ENCODE results near the gene CHD9.
"Not testable (repeated sequence)": the region's sequence is repeated elsewhere in the genome, so short reads cannot be mapped to it uniquely, and the experiment has no call there.

The CHD9 gene

GRCh38 chr16:53058441-53058840 is 3.6 kb downstream of the CHD9 start:
- Mint-ChIP-seq H3K27me3 (ENCODE audit: low read depth) (no peaks in the 10 kb centered on the region), H3K36me3 (ENCODE audit: low read depth) (no peaks in the 10 kb centered on the region), H3K4me3 (no peak overlapping the region), H3K4me1 (ENCODE audit: low read depth) (peaks cover 29% of the 10 kb centered on the region), H3K9me3 (no peaks in the 10 kb centered on the region), H3K27ac (no peak overlapping the region)

GRCh38 chr16:53058882-53059281 is 4.1 kb downstream of the CHD9 start:
- Mint-ChIP-seq H3K27me3 (ENCODE audit: low read depth) (no peaks in the 10 kb centered on the region), H3K9me3 (no peaks in the 10 kb centered on the region), H3K36me3 (ENCODE audit: low read depth) (no peaks in the 10 kb centered on the region), H3K4me1 (ENCODE audit: low read depth) (peaks cover 29% of the 10 kb centered on the region), H3K27ac (no peak overlapping the region), H3K4me3 (no peak overlapping the region)

GRCh38 chr16:53059672-53060071 is 4.9 kb downstream of the CHD9 start:
- peaks cover 22% of the 10 kb centered on the region for H3K4me1 Mint-ChIP-seq (ENCODE audit: low read depth)
- H3K4me3 Mint-ChIP-seq, result no peak overlapping the region
- H3K27ac Mint-ChIP-seq, result no peak overlapping the region
- H3K9me3 Mint-ChIP-seq, result no peaks in the 10 kb centered on the region
- no peaks in the 10 kb centered on the region for H3K27me3 Mint-ChIP-seq (ENCODE audit: low read depth)
- no peaks in the 10 kb centered on the region for H3K36me3 Mint-ChIP-seq (ENCODE audit: low read depth)

GRCh38 chr16:53061256-53061655 is 6.5 kb downstream of the CHD9 start:
- no peaks in the 10 kb centered on the region for H3K27me3 Mint-ChIP-seq (ENCODE audit: low read depth)
- no peaks in the 10 kb centered on the region for H3K36me3 Mint-ChIP-seq (ENCODE audit: low read depth)
- no peak overlapping the region for H3K27ac Mint-ChIP-seq
- no peaks in the 10 kb centered on the region for H3K9me3 Mint-ChIP-seq
- H3K4me1 Mint-ChIP-seq (ENCODE audit: low read depth), result peaks cover 17% of the 10 kb centered on the region
- H3K4me3 Mint-ChIP-seq, result no peak overlapping the region

GRCh38 chr16:53061701-53062159 is 6.9 kb downstream of the CHD9 start:
- no peak overlapping the region for H3K27ac Mint-ChIP-seq
- H3K9me3 Mint-ChIP-seq, result no peaks in the 10 kb centered on the region
- H3K4me1 Mint-ChIP-seq (ENCODE audit: low read depth), result peaks cover 17% of the 10 kb centered on the region
- H3K27me3 Mint-ChIP-seq (ENCODE audit: low read depth), result no peaks in the 10 kb centered on the region
- no peaks in the 10 kb centered on the region for H3K36me3 Mint-ChIP-seq (ENCODE audit: low read depth)
- H3K4me3 Mint-ChIP-seq, result peak overlapping the region; percentile 34

GRCh38 chr16:53064081-53064578 is 9.3 kb downstream of the CHD9 start:
- Mint-ChIP-seq H3K9me3 (no peaks in the 10 kb centered on the region), H3K36me3 (ENCODE audit: low read depth) (peaks cover 2% of the 10 kb centered on the region), H3K27ac (no peak overlapping the region), H3K4me1 (ENCODE audit: low read depth) (peaks cover 19% of the 10 kb centered on the region), H3K4me3 (no peak overlapping the region), H3K27me3 (ENCODE audit: low read depth) (no peaks in the 10 kb centered on the region)

- H3K27ac Mint-ChIP-seq, result no peak overlapping the region
- no peak overlapping the region for H3K4me3 Mint-ChIP-seq
- peaks cover 25% of the 10 kb centered on the region for H3K4me1 Mint-ChIP-seq (ENCODE audit: low read depth)
- no peaks in the 10 kb centered on the region for H3K9me3 Mint-ChIP-seq
- no peaks in the 10 kb centered on the region for H3K27me3 Mint-ChIP-seq (ENCODE audit: low read depth)
- peaks cover 5% of the 10 kb centered on the region for H3K36me3 Mint-ChIP-seq (ENCODE audit: low read depth)
Measured at GRCh38 chr16:53065461-53066061, 10.8 kb downstream of the CHD9 start.

GRCh38 chr16:53067675-53068074 is 12.9 kb downstream of the CHD9 start:
- no peak overlapping the region for H3K4me3 Mint-ChIP-seq
- H3K36me3 Mint-ChIP-seq (ENCODE audit: low read depth), result peaks cover 5% of the 10 kb centered on the region
- H3K27ac Mint-ChIP-seq, result no peak overlapping the region
- no peaks in the 10 kb centered on the region for H3K27me3 Mint-ChIP-seq (ENCODE audit: low read depth)
- no peaks in the 10 kb centered on the region for H3K9me3 Mint-ChIP-seq
- H3K4me1 Mint-ChIP-seq (ENCODE audit: low read depth), result peaks cover 15% of the 10 kb centered on the region

GRCh38 chr16:53068423-53068833 is 13.6 kb downstream of the CHD9 start:
- Mint-ChIP-seq H3K9me3 (no peaks in the 10 kb centered on the region), H3K36me3 (ENCODE audit: low read depth) (peaks cover 5% of the 10 kb centered on the region), H3K4me3 (no peak overlapping the region), H3K4me1 (ENCODE audit: low read depth) (peaks cover 15% of the 10 kb centered on the region), H3K27me3 (ENCODE audit: low read depth) (no peaks in the 10 kb centered on the region), H3K27ac (peak overlapping the region; percentile 4)

- H3K9me3 Mint-ChIP-seq, result peaks cover 11% of the 10 kb centered on the region
- no peak overlapping the region for H3K4me3 Mint-ChIP-seq
- H3K27ac Mint-ChIP-seq, result no peak overlapping the region
- peaks cover 14% of the 10 kb centered on the region for H3K4me1 Mint-ChIP-seq (ENCODE audit: low read depth)
- peaks cover 6% of the 10 kb centered on the region for H3K36me3 Mint-ChIP-seq (ENCODE audit: low read depth)
- H3K27me3 Mint-ChIP-seq (ENCODE audit: low read depth), result no peaks in the 10 kb centered on the region
Measured at GRCh38 chr16:53069772-53070171, 15.0 kb downstream of the CHD9 start.

GRCh38 chr16:53071748-53072301 is 17.0 kb downstream of the CHD9 start:
- H3K27me3 Mint-ChIP-seq (ENCODE audit: low read depth), result no peaks in the 10 kb centered on the region
- H3K36me3 Mint-ChIP-seq (ENCODE audit: low read depth), result peaks cover 7% of the 10 kb centered on the region
- H3K9me3 Mint-ChIP-seq, result peaks cover 11% of the 10 kb centered on the region
- no peak overlapping the region for H3K4me3 Mint-ChIP-seq
- H3K27ac Mint-ChIP-seq, result no peak overlapping the region
- H3K4me1 Mint-ChIP-seq (ENCODE audit: low read depth), result peaks cover 13% of the 10 kb centered on the region

- H3K27ac Mint-ChIP-seq, result no peak overlapping the region
- H3K27me3 Mint-ChIP-seq (ENCODE audit: low read depth), result no peaks in the 10 kb centered on the region
- H3K4me1 Mint-ChIP-seq (ENCODE audit: low read depth), result peaks cover 13% of the 10 kb centered on the region
- H3K9me3 Mint-ChIP-seq, result peaks cover 11% of the 10 kb centered on the region
- H3K4me3 Mint-ChIP-seq, result no peak overlapping the region
- H3K36me3 Mint-ChIP-seq (ENCODE audit: low read depth), result peaks cover 7% of the 10 kb centered on the region
Measured at GRCh38 chr16:53073022-53073421, 18.2 kb downstream of the CHD9 start.

- not testable (repeated sequence) for H3K4me1 Mint-ChIP-seq (ENCODE audit: low read depth); H3K4me3 Mint-ChIP-seq; H3K27ac Mint-ChIP-seq; H3K27me3 Mint-ChIP-seq (ENCODE audit: low read depth); H3K36me3 Mint-ChIP-seq (ENCODE audit: low read depth)
- peaks cover 11% of the 10 kb centered on the region for H3K9me3 Mint-ChIP-seq
Measured at GRCh38 chr16:53074296-53074695, 19.5 kb downstream of the CHD9 start.

GRCh38 chr16:53075461-53075860 is 20.7 kb downstream of the CHD9 start:
- not testable (repeated sequence) for H3K4me3 Mint-ChIP-seq

GRCh38 chr16:53078247-53078646 is 23.5 kb downstream of the CHD9 start:
- no peak overlapping the region for H3K27ac Mint-ChIP-seq
- H3K36me3 Mint-ChIP-seq (ENCODE audit: low read depth), result peaks cover 2% of the 10 kb centered on the region
- H3K4me3 Mint-ChIP-seq, result no peak overlapping the region
- no peaks in the 10 kb centered on the region for H3K27me3 Mint-ChIP-seq (ENCODE audit: low read depth)
- H3K4me1 Mint-ChIP-seq (ENCODE audit: low read depth), result no peaks in the 10 kb centered on the region
- peaks cover 11% of the 10 kb centered on the region for H3K9me3 Mint-ChIP-seq

More at GRCh38 chr16:53075461-53075860, 20.7 kb downstream of the CHD9 start:
- not testable (repeated sequence) for H3K36me3 Mint-ChIP-seq (ENCODE audit: low read depth); H3K27ac Mint-ChIP-seq; H3K27me3 Mint-ChIP-seq (ENCODE audit: low read depth); H3K4me1 Mint-ChIP-seq (ENCODE audit: low read depth)
- peaks cover 11% of the 10 kb centered on the region for H3K9me3 Mint-ChIP-seq

Measured in T-helper 1 cell treated with Interleukin-12 subunit alpha and Interleukin-12 subunit beta and Interleukin-4 antibody, amounts not matched to agents 30 μg/mL and 1 μg/mL, for 36 hours (primary cell).